Measurements from ENCODE around the gene HHAT.

Gene HHAT

DNA sequence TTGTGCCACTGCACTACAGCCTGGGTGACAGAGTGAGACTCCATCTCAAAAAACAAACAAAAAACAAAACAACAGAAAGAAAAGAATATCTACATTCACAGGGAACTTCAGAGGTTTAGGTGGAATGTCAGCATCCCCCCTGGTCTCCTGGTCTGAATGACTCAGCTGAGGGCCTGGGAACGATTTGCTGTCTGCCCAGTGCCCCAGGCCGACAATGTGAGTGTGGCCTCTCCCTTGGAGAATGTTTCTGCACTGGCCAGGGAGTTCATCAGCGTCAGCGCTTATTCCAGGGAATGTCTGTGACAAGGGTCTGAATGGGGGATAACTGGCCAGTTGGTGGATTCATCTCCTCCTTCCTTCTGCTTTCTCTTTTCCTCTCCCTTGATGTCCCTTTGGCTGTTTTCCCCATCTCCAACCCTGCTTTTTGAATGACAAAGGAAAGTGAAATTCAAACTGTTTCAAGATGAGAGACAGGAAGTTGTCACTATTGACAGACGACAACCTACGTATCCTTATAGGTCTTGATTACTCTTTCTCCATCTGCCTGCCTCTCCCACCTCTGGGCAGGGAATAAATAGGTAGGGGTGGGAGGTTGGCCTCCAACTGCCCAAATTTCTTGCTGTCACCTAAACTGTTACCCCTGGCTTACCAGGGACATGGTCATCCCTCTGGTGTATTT, 213.1 kb downstream of the HHAT start:
- DNase-seq (ENCODE audit: extremely low spot score), result no peak
- ChIA-PET CTCF (no interaction called here), POLR2A (no interaction called here)

DNA sequence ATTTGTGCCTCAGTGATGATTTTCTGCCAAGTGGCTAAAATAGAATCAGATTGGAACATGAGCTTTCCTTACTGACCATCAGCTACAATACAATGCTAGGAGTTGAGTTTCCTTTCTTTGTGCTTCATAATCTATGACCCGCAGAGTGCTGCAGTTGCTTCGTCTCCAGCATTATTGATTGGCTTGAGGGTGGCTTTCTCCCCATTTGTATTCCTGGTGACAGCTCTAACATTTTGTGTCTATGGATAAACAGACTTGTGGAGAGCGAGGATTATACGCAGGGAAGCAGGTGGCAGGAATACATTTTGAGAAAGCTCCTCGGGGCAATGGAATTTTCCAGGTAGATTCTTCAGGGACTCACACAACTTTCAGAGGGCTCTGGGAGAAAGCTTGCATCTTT, 223.2 kb downstream of the HHAT start:
- POLR2A ChIA-PET, result no interaction called here
- CTCF ChIA-PET, result interaction anchor here (0.8 to 0.9 kb wide), 2 partner anchors 16 to 582 kb away, joined by 3 to 4 read pairs; partner anchors contain the start of gene KCNH1
- TF ChIP-seq, protein P1, sequence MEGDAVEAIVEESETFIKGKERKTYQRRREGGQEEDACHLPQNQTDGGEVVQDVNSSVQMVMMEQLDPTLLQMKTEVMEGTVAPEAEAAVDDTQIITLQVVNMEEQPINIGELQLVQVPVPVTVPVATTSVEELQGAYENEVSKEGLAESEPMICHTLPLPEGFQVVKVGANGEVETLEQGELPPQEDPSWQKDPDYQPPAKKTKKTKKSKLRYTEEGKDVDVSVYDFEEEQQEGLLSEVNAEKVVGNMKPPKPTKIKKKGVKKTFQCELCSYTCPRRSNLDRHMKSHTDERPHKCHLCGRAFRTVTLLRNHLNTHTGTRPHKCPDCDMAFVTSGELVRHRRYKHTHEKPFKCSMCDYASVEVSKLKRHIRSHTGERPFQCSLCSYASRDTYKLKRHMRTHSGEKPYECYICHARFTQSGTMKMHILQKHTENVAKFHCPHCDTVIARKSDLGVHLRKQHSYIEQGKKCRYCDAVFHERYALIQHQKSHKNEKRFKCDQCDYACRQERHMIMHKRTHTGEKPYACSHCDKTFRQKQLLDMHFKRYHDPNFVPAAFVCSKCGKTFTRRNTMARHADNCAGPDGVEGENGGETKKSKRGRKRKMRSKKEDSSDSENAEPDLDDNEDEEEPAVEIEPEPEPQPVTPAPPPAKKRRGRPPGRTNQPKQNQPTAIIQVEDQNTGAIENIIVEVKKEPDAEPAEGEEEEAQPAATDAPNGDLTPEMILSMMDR (IDR thresholded peaks at IDR 0.05; ENCODE audit: control extremely low read depth, extremely low read depth, low read depth, missing control alignments), result no peak

More for the DNA sequence above, 213.1 kb downstream of the HHAT start:
- TF ChIP-seq, protein P1 (IDR thresholded peaks at IDR 0.05; ENCODE audit: control extremely low read depth, extremely low read depth, low read depth, missing control alignments), result no peak

DNA sequence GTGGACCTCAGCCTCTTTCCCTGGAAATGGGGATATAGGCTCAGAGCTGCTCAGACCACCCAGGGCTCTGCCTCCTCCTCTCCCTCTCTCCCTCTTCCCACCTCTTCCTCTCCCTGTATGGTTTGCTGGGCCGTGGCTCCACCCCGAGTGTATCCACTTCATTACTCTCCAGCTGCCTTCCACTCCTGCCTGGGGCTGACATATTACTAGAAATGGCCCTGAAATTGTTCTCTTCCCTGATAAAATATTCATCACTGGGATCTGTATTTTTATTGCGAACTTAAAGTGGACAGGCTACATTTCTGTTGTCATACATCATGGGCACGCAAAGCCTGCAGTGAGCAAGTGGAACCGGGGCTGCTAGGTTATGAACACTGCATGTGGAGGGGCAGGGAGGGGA, 225.0 kb downstream of the HHAT start:
- TF ChIP-seq, protein P1 (IDR thresholded peaks at IDR 0.05; ENCODE audit: control extremely low read depth, extremely low read depth, low read depth, missing control alignments), result no peak
- ChIA-PET CTCF (no interaction called here), POLR2A (no interaction called here)
- DNase-seq (ENCODE audit: extremely low spot score), result no peak

More for the DNA sequence above, 223.2 kb downstream of the HHAT start:
- no peak for DNase-seq (ENCODE audit: extremely low spot score)

DNA sequence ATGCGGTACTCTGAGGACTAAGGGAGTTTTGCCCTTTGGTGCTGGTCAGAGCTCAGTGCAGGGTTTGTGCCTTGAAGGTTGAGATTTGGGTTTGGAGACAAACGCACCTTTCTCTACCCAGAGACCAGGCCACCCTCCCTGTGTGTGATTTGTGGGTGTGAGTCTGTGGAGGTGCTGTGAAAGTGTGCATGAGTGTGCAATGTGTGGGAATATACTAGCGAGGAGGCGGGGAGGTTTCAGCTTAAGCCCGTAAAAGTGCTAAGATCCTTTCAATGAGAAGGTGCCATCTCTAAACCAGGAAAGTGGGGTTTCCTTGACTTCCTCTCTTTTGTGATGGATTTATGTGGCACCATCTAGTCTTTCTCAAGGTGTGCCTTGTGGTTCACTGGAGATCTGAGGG, 225.7 kb downstream of the HHAT start:
- TF ChIP-seq, protein P1 (IDR thresholded peaks at IDR 0.05; ENCODE audit: control extremely low read depth, extremely low read depth, low read depth, missing control alignments), result no peak
- ChIA-PET POLR2A (no interaction called here), CTCF (no interaction called here)
- DNase-seq (ENCODE audit: extremely low spot score), result no peak

DNA sequence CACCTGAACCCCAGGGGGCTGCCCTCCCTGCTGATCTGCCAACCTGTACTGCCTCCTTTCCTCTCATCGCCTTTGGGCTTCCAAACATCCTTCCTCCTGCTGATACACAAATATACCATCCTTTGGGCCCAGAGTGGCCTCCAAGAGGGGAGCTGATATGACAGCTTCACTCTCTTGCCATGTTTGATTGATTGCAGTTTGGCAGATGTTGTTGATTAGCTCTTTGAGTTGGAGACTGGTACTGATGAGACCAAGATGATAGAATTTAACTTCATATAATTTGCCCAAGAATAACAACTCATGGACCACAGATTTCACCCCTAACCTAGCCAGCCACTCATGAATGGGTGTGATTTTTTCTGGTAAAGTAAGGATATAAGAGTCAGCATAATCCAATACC, 227.8 kb downstream of the HHAT start:
- TF ChIP-seq, protein P1 (IDR thresholded peaks at IDR 0.05; ENCODE audit: control extremely low read depth, extremely low read depth, low read depth, missing control alignments), result no peak
- ChIA-PET POLR2A (no interaction called here), CTCF (no interaction called here)
- no peak for DNase-seq (ENCODE audit: extremely low spot score)

DNA sequence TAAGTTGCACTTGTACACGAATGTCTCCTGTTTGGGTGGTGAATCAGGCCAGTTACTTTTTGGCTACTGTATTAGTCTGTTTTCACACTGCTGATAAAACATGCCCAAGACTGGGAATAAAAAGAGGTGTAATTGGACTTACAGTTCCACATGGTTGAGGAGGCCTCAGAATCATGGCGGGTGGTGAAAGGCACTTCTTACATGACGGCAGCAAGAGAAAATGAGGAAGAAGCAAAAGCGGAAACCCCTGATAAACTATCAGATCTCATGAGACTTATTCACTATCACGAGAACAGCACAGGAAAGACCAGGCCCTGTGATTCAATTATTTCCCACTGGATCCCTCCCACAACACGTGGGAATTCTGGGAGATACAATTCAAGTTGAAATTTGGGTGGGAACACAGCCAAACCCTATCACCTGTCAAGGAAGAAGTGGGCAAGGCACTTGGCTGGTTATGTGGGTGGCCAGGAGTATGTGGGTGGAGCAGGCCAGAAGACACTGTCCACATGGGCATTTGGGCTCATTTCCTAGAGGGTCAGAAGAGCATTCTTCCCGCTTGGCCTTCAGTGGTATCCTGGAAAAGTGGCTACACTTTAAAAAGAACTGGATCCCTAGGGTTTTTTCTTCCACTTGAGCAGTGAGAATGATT, 228.8 kb downstream of the HHAT start:
- CTCF ChIA-PET, result no interaction called here
- DNase-seq (ENCODE audit: extremely low spot score), result no peak
- POLR2A ChIA-PET, result no interaction called here
- TF ChIP-seq, protein P1 (IDR thresholded peaks at IDR 0.05; ENCODE audit: control extremely low read depth, extremely low read depth, low read depth, missing control alignments), result no peak

Measured in GM10248 (cell line).